Tibial nerve (tissue), 4 donors: ENCODE results near the gene U2AF1L4. TPM values are rescaled to one million over a fixed set of nuclear protein-coding genes. Genes with fewer than 3 reads are reported as not detected.

Source experiments
- DNase-seq, 2 donors: peaks; one replicate each; pipeline ENCODE4 v3.0.0-alpha.2; 2019; ENCODE audit warnings: low spot score in 2 of 2
- H3K27ac ChIP-seq, 4 donors: fragments of 200-600 bp; sonication (generic) in 3 of 4; one replicate each; pipeline ENCODE4 v1.5.1; 2017 to 2019; ENCODE audit warnings: mild to moderate bottlenecking in 1 of 4
- H3K27me3 ChIP-seq, 2 donors: fragments of 200-600 bp; sonication (generic) in 1 of 2; one replicate each; pipeline versions ENCODE4 v1.5.1 to v1.6.0; 2017 to 2019
- H3K36me3 ChIP-seq, 3 donors: fragments of 200-600 bp; sonication (generic); one replicate each; pipeline ENCODE4 v1.5.1; 2018 to 2019
- H3K4me1 ChIP-seq, 4 donors: fragments of 200-600 bp; sonication (generic) in 3 of 4; one replicate each; pipeline ENCODE4 v1.5.1; 2017 to 2019
- H3K4me3 ChIP-seq, 4 donors: fragments of 200-600 bp; sonication (generic) in 3 of 4; one replicate each; pipeline ENCODE4 v1.5.1; 2017 to 2019; ENCODE audit warnings: mild to moderate bottlenecking in 1 of 4, moderate library complexity in 1 of 4
- H3K9me3 ChIP-seq, 4 donors: fragments of 200-600 bp; sonication (generic) in 3 of 4; one replicate each; pipeline ENCODE4 v1.5.1; 2017 to 2019
- EP300 ChIP-seq, 2 donors: sonication (generic); formaldehyde crosslinking; IDR thresholded peaks; one replicate each; pipeline ENCODE4 v1.6.1; 2017; ENCODE audit warnings: antibody characterized with exemption in 2 of 2, mild to moderate bottlenecking in 1 of 2
- POLR2A ChIP-seq, 2 donors: fragments of 450-650 bp; IDR thresholded peaks; one replicate each; pipeline ENCODE4 v1.6.1; 2017; ENCODE audit warnings: antibody characterized with exemption in 2 of 2, mild to moderate bottlenecking in 2 of 2, moderate library complexity in 2 of 2
- WGBS, 2 donors: methylation state at CpG; one replicate each; pipeline ENCODE4 v1.1.5; 2018; 5-methylcytosine and 5-hydroxymethylcytosine counted together
- total RNA-seq, 4 donors: library from RNA; depleted of rRNA; stranded (reverse); fragments of >200 nt; gene quantifications; one replicate each; pipeline ENCODE4 v1.1.0, GENCODE V29; 2016
- TF ChIP-seq, protein P1 (sequence below), 5 experiments: fragments of 200-600 bp in 3 of 5; fragments of 450-650 bp in 2 of 5; sonication (generic) in 3 of 5; IDR thresholded peaks; one replicate each; pipeline ENCODE4 v1.5.1; 2016 to 2019; ENCODE audit warnings: antibody characterized with exemption in 5 of 5, mild to moderate bottlenecking in 3 of 5, moderate library complexity in 2 of 5

The U2AF1L4 gene
- total RNA-seq, 4 donors from 2014 or later, result 17.8 to 51.1 (median 43.2) TPM

DNA sequence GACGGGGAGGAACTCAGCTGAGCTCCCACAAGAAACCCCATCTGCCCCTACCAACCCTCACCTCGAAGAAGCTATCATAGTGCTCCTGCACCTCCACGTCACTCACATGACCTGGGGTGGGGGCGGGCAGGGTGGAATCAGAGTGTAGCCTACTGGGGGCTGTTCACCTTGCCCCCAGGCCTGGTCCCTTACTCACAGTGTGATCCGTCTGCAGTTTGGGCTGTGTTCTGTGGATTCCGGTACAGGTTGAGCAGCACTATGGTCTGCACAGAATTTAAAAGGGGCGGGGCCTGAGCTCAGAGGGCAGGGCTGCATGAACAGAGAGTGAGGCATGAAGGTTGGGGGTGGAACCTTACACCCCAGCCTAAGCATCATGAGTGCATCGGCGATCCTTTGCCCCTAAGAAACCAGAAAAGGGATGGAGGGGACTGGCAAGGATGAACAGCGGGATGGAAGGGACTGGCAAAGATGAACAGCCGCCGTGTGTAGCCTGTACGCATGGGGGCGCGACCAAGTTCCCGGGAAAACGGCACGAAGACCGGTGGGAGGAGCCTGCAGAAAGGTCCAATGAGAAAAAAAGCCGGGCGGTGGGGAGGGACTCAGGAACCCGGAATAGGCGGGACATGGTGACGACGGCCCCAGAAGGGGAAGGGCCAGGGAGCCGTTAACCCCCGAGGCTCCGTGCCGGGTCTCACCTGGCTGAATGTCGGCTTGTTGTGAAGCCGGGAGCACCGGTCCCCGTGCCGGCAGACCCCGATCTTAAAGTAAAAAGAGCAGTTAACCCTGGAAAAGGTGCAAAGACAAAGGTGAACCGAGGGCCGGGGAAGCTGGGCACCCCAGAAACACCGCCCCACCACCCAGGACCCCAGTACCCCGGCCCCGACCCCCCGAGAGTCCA, 539 bp downstream of the U2AF1L4 start:
- Histone ChIP-seq H3K36me3 (peaks cover 0 to 5% (median 0%) of the 10 kb centered on the region in 3 donors), H3K27ac (peak overlapping the region; percentile 99 to 100 (median 100)), H3K4me3 (peak overlapping the region; percentile 85 to 95 (median 92)), H3K4me1 (peaks cover 0 to 60% (median 45%) of the 10 kb centered on the region in 4 donors), H3K27me3 (no peaks in the 10 kb centered on the region), H3K9me3 (no peaks in the 10 kb centered on the region)
- TF ChIP-seq POLR2A (IDR thresholded peaks at IDR 0.05), result no peak
- TF ChIP-seq, protein P1, sequence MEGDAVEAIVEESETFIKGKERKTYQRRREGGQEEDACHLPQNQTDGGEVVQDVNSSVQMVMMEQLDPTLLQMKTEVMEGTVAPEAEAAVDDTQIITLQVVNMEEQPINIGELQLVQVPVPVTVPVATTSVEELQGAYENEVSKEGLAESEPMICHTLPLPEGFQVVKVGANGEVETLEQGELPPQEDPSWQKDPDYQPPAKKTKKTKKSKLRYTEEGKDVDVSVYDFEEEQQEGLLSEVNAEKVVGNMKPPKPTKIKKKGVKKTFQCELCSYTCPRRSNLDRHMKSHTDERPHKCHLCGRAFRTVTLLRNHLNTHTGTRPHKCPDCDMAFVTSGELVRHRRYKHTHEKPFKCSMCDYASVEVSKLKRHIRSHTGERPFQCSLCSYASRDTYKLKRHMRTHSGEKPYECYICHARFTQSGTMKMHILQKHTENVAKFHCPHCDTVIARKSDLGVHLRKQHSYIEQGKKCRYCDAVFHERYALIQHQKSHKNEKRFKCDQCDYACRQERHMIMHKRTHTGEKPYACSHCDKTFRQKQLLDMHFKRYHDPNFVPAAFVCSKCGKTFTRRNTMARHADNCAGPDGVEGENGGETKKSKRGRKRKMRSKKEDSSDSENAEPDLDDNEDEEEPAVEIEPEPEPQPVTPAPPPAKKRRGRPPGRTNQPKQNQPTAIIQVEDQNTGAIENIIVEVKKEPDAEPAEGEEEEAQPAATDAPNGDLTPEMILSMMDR (IDR thresholded peaks at IDR 0.05), result peak; percentile 28 to 53 (median 53)
- DNase-seq, result peak; percentile 90 to 95
- WGBS, 2 donors, result 6 to 7% methylated on average over 40 to 41 of the region's 41 CpGs

DNA sequence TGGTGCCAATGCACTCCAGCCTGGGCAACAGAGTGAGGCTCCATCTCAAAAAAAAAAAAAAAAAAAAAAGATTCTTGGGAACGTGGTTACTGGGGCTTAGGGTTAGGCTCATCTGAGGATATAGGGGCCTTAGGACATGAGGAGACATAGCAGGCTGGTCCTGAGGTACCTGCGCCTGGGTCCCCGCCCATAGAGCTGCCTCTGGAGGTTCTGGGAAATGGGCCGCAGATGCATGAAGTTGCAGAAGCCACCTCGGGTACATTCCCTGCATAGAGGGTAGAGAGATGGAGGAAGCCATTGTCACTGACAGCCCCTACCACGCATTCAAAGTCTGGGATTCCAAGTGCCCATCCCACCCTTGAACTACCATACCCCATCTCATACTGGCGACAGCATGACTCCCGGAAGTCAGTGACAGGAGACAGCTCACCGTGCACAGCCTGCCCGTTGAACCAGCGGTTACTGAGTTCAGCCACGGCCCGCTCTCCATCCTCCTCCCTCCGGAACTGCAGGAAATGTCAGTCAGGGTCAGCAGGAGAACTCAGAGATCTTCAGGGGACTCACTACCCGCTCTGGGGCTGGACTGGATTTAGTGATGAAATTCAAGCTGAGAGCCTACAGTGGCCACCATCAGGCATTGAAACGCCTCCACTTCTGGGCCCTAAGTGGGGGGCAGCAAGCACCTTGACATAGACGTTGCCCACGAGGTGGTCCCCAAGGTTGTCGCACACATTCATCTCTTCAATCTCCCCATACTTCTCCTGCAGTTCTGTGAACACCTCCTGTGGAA, 1.4 kb downstream of the U2AF1L4 start:
- H3K27ac ChIP-seq, result peak overlapping the region in 3 of 4 donors; percentile 99 to 100 (median 100)
- H3K4me1 ChIP-seq, result peaks cover 0 to 58% (median 39%) of the 10 kb centered on the region in 4 donors

DNA sequence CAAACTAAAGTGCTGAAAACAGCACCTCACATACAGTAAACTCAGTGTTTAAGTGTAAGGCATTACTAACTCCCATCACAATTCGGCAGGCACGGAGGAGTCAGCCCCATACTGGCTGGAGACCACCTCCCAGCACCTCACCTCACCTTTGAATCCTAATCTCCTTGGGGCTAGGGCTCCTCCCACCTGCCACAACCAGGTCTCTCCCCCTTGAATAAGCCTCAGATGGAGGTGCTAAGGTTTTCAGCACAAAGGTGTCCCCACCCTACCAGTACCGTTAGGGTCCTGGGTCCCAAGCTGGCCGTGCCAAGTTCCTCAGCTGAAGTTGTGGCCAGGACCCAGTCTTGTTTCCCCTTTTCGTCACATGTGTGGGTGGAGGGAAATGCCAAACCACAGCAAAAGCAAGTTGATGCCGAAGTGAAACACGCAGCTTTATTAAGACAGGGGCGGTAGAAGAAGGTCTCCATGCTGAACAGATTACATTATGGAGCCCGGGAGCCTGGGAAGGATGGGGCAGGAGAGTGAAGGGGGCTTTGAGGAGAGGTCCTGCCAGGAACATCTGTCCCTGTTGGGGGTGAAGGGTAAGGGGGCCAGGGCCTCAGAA, 3.0 kb downstream of the U2AF1L4 start, which contains the start of gene IGFLR1:
TSS of gene IGFLR1 (minus strand) at position 332 of the 604 bp plus-strand sequence. CDS start 1,272 bp downstream, outside the sequence.
- Histone ChIP-seq H3K9me3 (no peaks in the 10 kb centered on the region), H3K27me3 (no peaks in the 10 kb centered on the region), H3K27ac (peak within 1 kb of the TSS in 3 of 4 donors; percentile 77 to 89 (median 89)), H3K4me1 (peaks cover 0 to 47% (median 32%) of the 10 kb centered on the region in 4 donors), H3K4me3 (peak within 1 kb of the TSS in 2 of 4 donors; percentile 65 to 75), H3K36me3 (peaks cover 3 to 26% (median 4%) of the 10 kb centered on the region in 3 donors)
- DNase-seq, result no peak
- TF ChIP-seq, protein P1 (IDR thresholded peaks at IDR 0.05), result no peak
- no peak for TF ChIP-seq POLR2A (IDR thresholded peaks at IDR 0.05)
- no peak for TF ChIP-seq EP300 (IDR thresholded peaks at IDR 0.05)
- WGBS, 2 donors, result 55 to 78% methylated on average over 9 of the region's 9 CpGs

More for the DNA sequence above, 1.4 kb downstream of the U2AF1L4 start:
- TF ChIP-seq, protein P1 (IDR thresholded peaks at IDR 0.05), result no peak
- no peak for TF ChIP-seq EP300 (IDR thresholded peaks at IDR 0.05)
- no peak for TF ChIP-seq POLR2A (IDR thresholded peaks at IDR 0.05)
- WGBS, 2 donors, result 83 to 88% methylated on average over 19 of the region's 19 CpGs
- Histone ChIP-seq H3K27me3 (no peaks in the 10 kb centered on the region), H3K4me3 (peak overlapping the region in 2 of 4 donors; percentile 85 to 90), H3K36me3 (peaks cover 0 to 10% (median 0%) of the 10 kb centered on the region in 3 donors), H3K9me3 (no peaks in the 10 kb centered on the region)
- no peak for DNase-seq

DNA sequence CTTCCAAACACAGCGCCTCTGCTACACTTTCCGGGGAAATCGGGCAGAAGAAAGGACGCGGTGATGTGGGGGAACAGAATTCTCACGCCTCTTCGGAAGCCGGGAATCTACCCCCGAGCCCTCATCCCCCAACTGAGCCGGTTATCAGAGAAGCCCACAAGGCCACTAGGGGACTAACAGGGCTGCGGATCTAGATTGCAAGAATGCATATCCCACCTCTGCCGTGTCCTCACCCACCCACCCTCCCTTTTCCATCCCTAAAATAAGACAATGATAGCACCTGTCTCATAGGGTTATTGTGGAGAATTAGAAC, 4.1 kb downstream of the U2AF1L4 start:
- H3K4me3 ChIP-seq, result peak overlapping the region; percentile 42 to 87 (median 70)
- TF ChIP-seq EP300 (IDR thresholded peaks at IDR 0.05) (no peak), POLR2A (IDR thresholded peaks at IDR 0.05) (no peak)
- TF ChIP-seq, protein P1 (IDR thresholded peaks at IDR 0.05), result no peak
- H3K27me3 ChIP-seq, result no peaks in the 10 kb centered on the region
- no peaks in the 10 kb centered on the region for H3K9me3 ChIP-seq
- no peak for DNase-seq
- H3K36me3 ChIP-seq, result peaks cover 3 to 37% (median 4%) of the 10 kb centered on the region in 3 donors
- peaks cover 0 to 38% (median 26%) of the 10 kb centered on the region in 4 donors for H3K4me1 ChIP-seq
- H3K27ac ChIP-seq, result peak overlapping the region; percentile 63 to 89 (median 83)
- WGBS, 2 donors, result 8 to 14% methylated on average over 12 of the region's 12 CpGs
